SK-N-SH treated with all-trans-retinoic acid at 6 μM for 48 hours (cell line): ENCODE data around the gene LDHAL6A.

Source experiments
- PPARA ChIP-seq: fragments of 250-450 bp; sonication (Bioruptor Pico); IDR thresholded peaks from 2 replicates; pipeline ENCODE4 v1.5.0; 2020; ENCODE audit warnings: mild to moderate bottlenecking, borderline replicate concordance
- SNAI2 ChIP-seq: fragments of 250-450 bp; sonication (Bioruptor Pico); IDR thresholded peaks from 2 replicates; pipeline ENCODE4 v1.5.0; 2020; ENCODE audit warnings: mild to moderate bottlenecking, moderate library complexity
- TOX ChIP-seq: fragments of 250-450 bp; sonication (Bioruptor Pico); IDR thresholded peaks from 2 replicates; pipeline ENCODE4 v1.8.0; 2021; ENCODE audit warnings: mild to moderate bottlenecking, moderate library complexity, borderline replicate concordance
- ZFP30 ChIP-seq: fragments of 450-650 bp; formaldehyde crosslinking; IDR thresholded peaks from 2 replicates; pipeline ENCODE4 v1.5.0; 2022; ENCODE audit warnings: mild to moderate bottlenecking, moderate library complexity
- TF ChIP-seq, protein P1 (sequence below): fragments of 250-450 bp; sonication (Bioruptor Pico); IDR thresholded peaks from 2 replicates; pipeline ENCODE4 v1.5.1; 2021; ENCODE audit warnings: mild to moderate bottlenecking, moderate library complexity

DNA sequence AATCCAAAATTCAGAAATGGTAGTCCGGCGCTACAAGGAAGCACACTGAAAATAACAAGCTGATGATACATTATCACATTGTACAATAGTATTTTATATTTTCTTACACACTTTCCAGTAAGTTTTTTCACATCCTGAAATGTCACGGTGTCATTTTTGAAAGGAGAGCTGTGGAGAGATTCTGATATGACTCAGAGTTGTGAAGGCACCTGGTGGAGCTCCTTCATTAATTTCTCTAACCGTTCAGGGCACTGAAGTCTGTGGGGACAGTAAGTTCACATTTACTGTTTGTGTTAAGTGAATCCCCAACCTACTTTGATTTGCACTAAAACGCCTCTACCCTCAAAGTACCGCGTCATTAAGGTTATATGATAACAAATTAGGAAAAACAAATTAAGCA is 13.3 kb downstream of the LDHAL6A start:
- no peak for TF ChIP-seq TOX (CRISPR knock-in tag)
- no peak for TF ChIP-seq PPARA (CRISPR knock-in tag)
- TF ChIP-seq, protein P1, sequence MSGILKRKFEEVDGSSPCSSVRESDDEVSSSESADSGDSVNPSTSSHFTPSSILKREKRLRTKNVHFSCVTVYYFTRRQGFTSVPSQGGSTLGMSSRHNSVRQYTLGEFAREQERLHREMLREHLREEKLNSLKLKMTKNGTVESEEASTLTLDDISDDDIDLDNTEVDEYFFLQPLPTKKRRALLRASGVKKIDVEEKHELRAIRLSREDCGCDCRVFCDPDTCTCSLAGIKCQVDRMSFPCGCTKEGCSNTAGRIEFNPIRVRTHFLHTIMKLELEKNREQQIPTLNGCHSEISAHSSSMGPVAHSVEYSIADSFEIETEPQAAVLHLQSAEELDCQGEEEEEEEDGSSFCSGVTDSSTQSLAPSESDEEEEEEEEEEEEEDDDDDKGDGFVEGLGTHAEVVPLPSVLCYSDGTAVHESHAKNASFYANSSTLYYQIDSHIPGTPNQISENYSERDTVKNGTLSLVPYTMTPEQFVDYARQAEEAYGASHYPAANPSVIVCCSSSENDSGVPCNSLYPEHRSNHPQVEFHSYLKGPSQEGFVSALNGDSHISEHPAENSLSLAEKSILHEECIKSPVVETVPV (CRISPR knock-in tag), result no peak
- no peak for TF ChIP-seq ZFP30 (CRISPR knock-in tag)
- TF ChIP-seq SNAI2 (CRISPR knock-in tag), result no peak
